Endothelial cell (in vitro differentiated cells): ENCODE data around the gene CIB4. TPM values are rescaled to one million over a fixed set of nuclear protein-coding genes. Genes with fewer than 3 reads are reported as not detected.
A peak's percentile ranks its signal among the peaks of the same experiment; 100 is the strongest.

ENCODE experiments used
- DNase-seq: peaks from one replicate; pipeline ENCODE4 v3.0.0; 2021; ENCODE audit warnings: low spot score
- H3K27ac Mint-ChIP-seq: one replicate; pipeline ENCODE4 v1.8.0; 2021; ENCODE audit warnings: mixed read lengths, inconsistent platforms; ENCODE audit not compliant: unreplicated experiment
- H3K27me3 Mint-ChIP-seq: one replicate; pipeline ENCODE4 v1.8.0; 2021; ENCODE audit warnings: mild to moderate bottlenecking, moderate library complexity, mixed read lengths, inconsistent platforms; ENCODE audit not compliant: unreplicated experiment
- H3K36me3 Mint-ChIP-seq: one replicate; pipeline ENCODE4 v1.8.0; 2021; ENCODE audit warnings: mild to moderate bottlenecking, low read depth, mixed read lengths, inconsistent platforms; ENCODE audit not compliant: unreplicated experiment
- H3K4me1 Mint-ChIP-seq: one replicate; pipeline ENCODE4 v1.8.0; 2021; ENCODE audit warnings: mild to moderate bottlenecking, mixed read lengths, inconsistent platforms; ENCODE audit not compliant: unreplicated experiment
- H3K4me3 Mint-ChIP-seq: one replicate; pipeline ENCODE4 v1.8.0; 2021; ENCODE audit warnings: mild to moderate bottlenecking, mixed read lengths, inconsistent platforms; ENCODE audit not compliant: unreplicated experiment
- H3K9me3 Mint-ChIP-seq: one replicate; pipeline ENCODE4 v1.8.0; 2021; ENCODE audit warnings: mixed read lengths, inconsistent platforms; ENCODE audit not compliant: unreplicated experiment
- total RNA-seq: library from RNA; stranded (reverse); fragmentation: NEBNext Ultra II Directional; extraction: Animal tissue kit (Norgen Biotek cat#: 25700); gene quantifications from one replicate; pipeline ENCODE4 v1.2.1, GENCODE V29; 2021; ENCODE audit not compliant: unreplicated experiment
- TF ChIP-seq, protein P1 (sequence below): fragments of 200-600 bp; sonication (generic); IDR thresholded peaks from one replicate; pipeline ENCODE4 v1.5.0; 2021; ENCODE audit warnings: antibody characterized with exemption; ENCODE audit not compliant: unreplicated experiment

The CIB4 gene
- total RNA-seq, 1 donor from 2014 or later: not detected

DNA sequence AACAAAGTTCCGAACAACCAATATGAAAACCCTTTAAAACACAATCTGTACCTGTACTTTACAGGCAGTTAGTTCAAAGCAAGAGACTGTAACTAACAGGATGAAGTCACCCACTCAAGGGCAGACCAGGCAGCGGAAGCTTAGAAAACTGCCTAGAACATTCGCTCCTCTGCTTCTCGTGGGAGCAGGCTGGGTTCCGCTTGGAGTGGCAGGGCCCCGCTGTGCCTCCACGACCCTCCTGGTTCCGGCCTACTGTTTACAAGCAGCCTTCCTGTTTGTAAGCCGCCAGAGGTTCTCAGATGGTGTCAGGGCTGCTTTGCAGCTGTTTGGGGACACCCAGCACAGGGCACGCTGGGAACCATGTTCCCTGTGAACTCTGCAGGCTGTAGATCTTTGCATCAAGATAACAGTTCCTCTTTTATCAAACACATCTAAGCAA, 31.3 kb downstream of the CIB4 start:
- Mint-ChIP-seq H3K9me3 (no peaks in the 10 kb centered on the region), H3K36me3 (no peaks in the 10 kb centered on the region), H3K27ac (no peak overlapping the region), H3K4me3 (no peak overlapping the region), H3K4me1 (peaks cover 7% of the 10 kb centered on the region), H3K27me3 (peaks cover 2% of the 10 kb centered on the region)
- no peak for DNase-seq
- TF ChIP-seq, protein P1, sequence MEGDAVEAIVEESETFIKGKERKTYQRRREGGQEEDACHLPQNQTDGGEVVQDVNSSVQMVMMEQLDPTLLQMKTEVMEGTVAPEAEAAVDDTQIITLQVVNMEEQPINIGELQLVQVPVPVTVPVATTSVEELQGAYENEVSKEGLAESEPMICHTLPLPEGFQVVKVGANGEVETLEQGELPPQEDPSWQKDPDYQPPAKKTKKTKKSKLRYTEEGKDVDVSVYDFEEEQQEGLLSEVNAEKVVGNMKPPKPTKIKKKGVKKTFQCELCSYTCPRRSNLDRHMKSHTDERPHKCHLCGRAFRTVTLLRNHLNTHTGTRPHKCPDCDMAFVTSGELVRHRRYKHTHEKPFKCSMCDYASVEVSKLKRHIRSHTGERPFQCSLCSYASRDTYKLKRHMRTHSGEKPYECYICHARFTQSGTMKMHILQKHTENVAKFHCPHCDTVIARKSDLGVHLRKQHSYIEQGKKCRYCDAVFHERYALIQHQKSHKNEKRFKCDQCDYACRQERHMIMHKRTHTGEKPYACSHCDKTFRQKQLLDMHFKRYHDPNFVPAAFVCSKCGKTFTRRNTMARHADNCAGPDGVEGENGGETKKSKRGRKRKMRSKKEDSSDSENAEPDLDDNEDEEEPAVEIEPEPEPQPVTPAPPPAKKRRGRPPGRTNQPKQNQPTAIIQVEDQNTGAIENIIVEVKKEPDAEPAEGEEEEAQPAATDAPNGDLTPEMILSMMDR: no peak

DNA sequence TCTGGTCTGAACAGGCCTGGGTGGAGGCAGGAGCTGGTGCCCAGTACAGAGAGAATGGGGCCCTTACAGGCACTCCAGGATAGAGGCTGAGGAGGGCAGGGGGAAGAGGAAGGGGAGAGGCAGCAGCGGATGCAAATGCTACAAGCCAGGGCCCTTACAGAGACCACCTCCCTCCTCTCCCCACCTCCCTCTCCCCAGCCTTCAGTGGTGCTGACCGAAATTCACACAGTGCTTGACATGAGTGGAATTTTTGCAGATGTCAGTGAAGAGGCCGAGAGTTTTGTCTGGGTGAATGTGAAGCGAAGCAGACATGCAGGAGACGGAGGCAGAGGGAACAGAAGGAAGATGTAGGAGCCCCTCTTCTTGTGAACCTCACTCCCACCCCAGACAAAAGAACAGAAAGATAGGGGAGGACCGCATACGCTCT, 31.9 kb downstream of the CIB4 start:
- H3K27ac Mint-ChIP-seq: no peak overlapping the region
- no peaks in the 10 kb centered on the region for H3K36me3 Mint-ChIP-seq
- TF ChIP-seq, protein P1: no peak
- H3K4me3 Mint-ChIP-seq: no peak overlapping the region
- H3K4me1 Mint-ChIP-seq: peaks cover 7% of the 10 kb centered on the region
- DNase-seq: no peak
- no peaks in the 10 kb centered on the region for H3K9me3 Mint-ChIP-seq
- peaks cover 2% of the 10 kb centered on the region for H3K27me3 Mint-ChIP-seq

DNA sequence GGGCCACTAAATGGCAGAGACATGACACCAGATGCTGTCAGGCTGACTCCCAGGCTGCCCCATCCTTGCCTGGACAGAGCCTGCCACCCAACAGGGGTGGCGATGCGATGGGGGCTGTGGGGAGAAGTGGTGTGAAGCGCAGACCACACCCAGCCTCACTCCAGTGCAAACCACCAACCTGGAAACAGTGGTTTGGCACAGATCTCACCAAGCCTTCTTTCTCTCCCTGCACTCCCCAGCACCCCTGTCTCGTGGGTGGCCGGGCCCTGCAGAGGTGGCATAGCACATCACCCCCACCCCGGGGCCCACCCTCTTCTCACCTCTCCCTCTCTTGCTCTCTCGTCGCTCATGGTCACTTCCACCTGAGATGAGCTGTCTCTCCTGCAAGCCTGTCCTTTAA, 32.6 kb downstream of the CIB4 start:
- Mint-ChIP-seq H3K36me3 (no peaks in the 10 kb centered on the region), H3K4me3 (no peak overlapping the region), H3K4me1 (peaks cover 7% of the 10 kb centered on the region), H3K9me3 (no peaks in the 10 kb centered on the region), H3K27me3 (peaks cover 2% of the 10 kb centered on the region), H3K27ac (no peak overlapping the region)
- DNase-seq: peak; percentile 1
- TF ChIP-seq, protein P1: no peak

DNA sequence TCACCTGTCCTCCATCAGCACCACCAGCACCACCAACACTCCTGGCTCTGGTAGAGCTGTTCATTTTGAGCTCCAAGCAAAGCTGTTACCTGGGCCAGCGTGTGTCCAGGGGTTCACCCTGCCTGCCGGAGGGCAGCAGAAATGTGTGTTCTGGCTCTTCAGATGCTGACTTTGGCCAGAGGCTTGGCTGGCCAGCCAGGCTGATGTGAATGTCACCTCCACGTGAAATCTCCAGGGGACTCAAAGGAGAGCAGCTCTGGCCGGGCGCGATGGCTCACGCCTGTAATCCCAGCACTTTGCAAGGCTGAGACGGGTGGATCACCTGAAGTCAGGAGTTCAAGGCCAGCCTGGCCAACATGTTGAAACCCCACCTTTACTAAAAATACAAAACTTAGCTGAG, 33.5 kb downstream of the CIB4 start:
- Mint-ChIP-seq H3K4me3 (no peak overlapping the region), H3K36me3 (no peaks in the 10 kb centered on the region), H3K9me3 (no peaks in the 10 kb centered on the region), H3K27ac (no peak overlapping the region), H3K4me1 (peaks cover 7% of the 10 kb centered on the region), H3K27me3 (peaks cover 2% of the 10 kb centered on the region)
- peak; percentile 1 for DNase-seq
- TF ChIP-seq, protein P1: no peak

DNA sequence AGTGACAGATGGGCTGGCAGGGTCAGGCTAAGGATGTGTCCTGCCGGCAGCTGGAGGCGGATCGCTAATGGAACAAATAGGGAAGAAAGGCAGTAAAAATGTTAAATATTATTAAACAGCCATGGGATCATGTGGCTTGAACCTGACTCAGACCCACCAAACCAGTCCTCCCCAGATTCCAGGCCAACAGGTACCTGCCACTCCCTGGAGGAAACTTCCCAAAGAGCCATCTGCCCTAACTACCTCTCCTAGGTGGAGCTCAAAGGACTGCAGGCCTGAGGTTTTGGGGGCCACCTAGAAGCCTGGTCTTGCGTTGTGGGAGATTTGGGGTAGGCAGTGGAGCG, 34.3 kb downstream of the CIB4 start:
- TF ChIP-seq, protein P1: no peak
- peak; percentile 1 for DNase-seq
- no peaks in the 10 kb centered on the region for H3K36me3 Mint-ChIP-seq
- H3K9me3 Mint-ChIP-seq: no peaks in the 10 kb centered on the region
- H3K27me3 Mint-ChIP-seq: peaks cover 2% of the 10 kb centered on the region
- H3K27ac Mint-ChIP-seq: no peak overlapping the region
- no peak overlapping the region for H3K4me3 Mint-ChIP-seq
- H3K4me1 Mint-ChIP-seq: peaks cover 7% of the 10 kb centered on the region
